ENCODE results near the gene SLC38A10. TPM values are rescaled to one million over a fixed set of nuclear protein-coding genes. Genes with fewer than 3 reads are reported as not detected.

SLC38A10 gene
- total RNA-seq, 2 experiments from 2014 or later, result 47.6 to 52.9 TPM

DNA sequence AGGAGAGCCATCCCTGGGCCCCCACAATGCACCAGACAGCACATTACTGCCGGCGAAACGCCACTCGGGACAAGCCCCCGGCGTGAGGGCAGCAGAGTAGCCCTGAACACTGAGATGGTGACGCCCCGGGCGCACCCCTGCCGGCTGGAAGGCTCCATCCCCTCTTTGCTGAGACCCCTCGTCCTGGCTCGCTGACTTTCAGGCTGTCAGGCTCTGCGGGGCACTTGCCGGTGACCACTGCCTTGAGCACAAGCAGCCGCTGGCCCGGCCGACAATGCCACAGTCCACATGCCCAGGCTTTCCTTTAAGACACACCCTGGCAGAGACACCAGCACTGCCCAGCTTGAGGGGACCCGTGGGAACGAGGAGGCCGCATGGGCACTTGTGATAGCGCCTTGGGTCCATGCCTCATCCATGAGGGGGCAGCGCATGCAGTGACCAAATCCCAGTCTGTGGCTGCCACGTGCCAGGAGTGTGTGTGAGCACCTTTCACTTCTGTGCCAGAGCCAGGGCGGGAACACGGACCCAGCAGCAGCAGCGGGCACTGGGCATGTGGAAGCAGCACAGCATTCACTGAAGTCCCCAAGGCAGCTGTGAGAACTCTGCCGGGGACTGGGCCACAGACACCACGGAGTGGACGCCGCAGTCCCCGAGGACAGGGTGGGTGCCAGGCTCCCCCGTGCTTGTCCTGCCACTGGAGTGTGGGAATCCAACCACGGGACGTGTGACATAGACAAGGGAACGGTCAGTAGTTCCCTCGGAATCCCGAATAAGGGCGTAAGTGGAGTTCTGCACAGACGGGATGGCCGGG, 31.5 kb downstream of the SLC38A10 start:
- no peaks in the 10 kb centered on the region for H3K9me3 Mint-ChIP-seq (ENCODE audit: low read depth)
- ATAC-seq (no peak), DNase-seq (no peak)
- no peaks in the 10 kb centered on the region for H3K27me3 Mint-ChIP-seq
- H3K27ac Mint-ChIP-seq, result no peak overlapping the region
- intact Hi-C loops (cut with DNase I, micrococcal nuclease), result no loop called here
- ChIA-PET CTCF (interaction anchor here (1.0 kb wide), 1 partner anchor 337 kb away, joined by 4 read pairs; no protein-coding TSS in a partner anchor), POLR2A (no interaction called here)
- H3K36me3 Mint-ChIP-seq (ENCODE audit: low read depth), result peaks cover 20% of the 10 kb centered on the region
- no peaks in the 10 kb centered on the region for H3K4me1 Mint-ChIP-seq
- H3K4me3 Mint-ChIP-seq, result no peak overlapping the region

DNA sequence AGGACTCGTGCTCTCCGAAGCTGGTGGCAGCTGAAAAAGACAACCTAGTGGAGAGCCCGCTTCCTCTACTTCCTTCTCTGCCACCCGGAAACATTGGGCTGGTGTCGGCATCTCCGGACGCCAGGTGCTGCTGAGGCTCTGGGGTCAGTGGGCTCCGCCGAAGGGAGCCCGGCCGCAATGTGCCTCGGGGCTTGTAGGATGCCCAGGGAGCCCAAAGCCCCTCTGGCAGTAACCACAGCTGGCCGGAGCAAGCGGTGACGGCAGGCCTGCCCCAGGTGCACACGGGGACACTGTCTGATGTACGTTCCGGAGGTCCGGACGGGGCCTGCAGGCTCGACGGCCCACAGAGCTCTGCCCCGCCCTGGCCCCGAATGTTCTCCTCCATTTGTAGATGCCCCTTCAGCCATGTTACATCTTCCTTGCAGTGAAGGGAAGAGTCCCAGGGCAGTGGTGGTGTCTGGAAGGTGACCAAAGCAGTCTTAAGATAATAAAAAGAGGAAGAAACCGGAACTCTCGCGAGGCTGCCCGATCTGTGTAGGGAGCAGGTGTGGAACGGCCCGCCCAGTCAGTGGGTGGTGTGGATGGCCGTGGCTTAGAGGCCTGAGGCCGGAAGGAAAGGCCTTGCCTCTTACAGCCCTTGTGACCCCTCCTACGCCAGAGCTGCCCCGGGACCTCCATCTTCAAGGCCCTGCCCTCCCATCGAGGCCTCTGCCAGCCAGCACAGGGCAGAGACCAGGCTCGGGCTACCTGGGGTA, 33.3 kb downstream of the SLC38A10 start:
- no peaks in the 10 kb centered on the region for H3K9me3 Mint-ChIP-seq (ENCODE audit: low read depth)
- POLR2A ChIA-PET, result no interaction called here
- intact Hi-C loops (cut with DNase I, micrococcal nuclease), result no loop called here
- DNase-seq (no peak), ATAC-seq (no peak)
- H3K27ac Mint-ChIP-seq, result no peak overlapping the region
- peaks cover 13% of the 10 kb centered on the region for H3K36me3 Mint-ChIP-seq (ENCODE audit: low read depth)
- H3K4me3 Mint-ChIP-seq, result no peak overlapping the region
- CTCF ChIA-PET, result interaction anchor here (0.7 kb wide), 1 partner anchor 210 kb away, joined by 3 read pairs; no protein-coding TSS in a partner anchor
- no peaks in the 10 kb centered on the region for H3K4me1 Mint-ChIP-seq
- H3K27me3 Mint-ChIP-seq, result no peaks in the 10 kb centered on the region

DNA sequence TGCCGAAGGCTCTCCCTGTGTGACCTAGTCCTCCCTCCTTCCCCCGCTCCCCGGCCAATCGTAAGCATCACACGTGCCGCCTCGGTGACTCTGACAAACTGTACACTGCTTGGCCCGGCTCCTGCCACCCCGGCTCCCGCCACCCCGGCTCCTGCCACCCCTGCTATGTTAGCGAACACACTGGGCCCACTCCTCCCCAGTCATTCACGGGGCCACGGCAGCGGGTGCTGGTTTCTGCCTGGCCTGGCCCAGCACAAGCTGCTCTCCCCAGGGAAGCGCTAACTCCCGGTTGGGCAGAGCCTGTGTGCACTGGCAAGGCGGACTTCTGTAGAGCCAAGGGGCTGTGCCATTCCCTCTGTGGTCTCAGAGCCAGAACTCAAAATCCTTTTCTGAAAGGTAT, 34.0 kb downstream of the SLC38A10 start:
- DNase-seq, result no peak
- H3K4me1 Mint-ChIP-seq, result no peaks in the 10 kb centered on the region
- no peak overlapping the region for H3K27ac Mint-ChIP-seq
- no peak overlapping the region for H3K4me3 Mint-ChIP-seq
- ChIA-PET CTCF (interaction anchor here (0.7 kb wide), 1 partner anchor 211 kb away, joined by 3 read pairs; no protein-coding TSS in a partner anchor), POLR2A (no interaction called here)
- H3K27me3 Mint-ChIP-seq, result no peaks in the 10 kb centered on the region
- H3K9me3 Mint-ChIP-seq (ENCODE audit: low read depth), result no peaks in the 10 kb centered on the region
- intact Hi-C loops (cut with DNase I, micrococcal nuclease), result no loop called here
- peaks cover 13% of the 10 kb centered on the region for H3K36me3 Mint-ChIP-seq (ENCODE audit: low read depth)
- ATAC-seq, result no peak

DNA sequence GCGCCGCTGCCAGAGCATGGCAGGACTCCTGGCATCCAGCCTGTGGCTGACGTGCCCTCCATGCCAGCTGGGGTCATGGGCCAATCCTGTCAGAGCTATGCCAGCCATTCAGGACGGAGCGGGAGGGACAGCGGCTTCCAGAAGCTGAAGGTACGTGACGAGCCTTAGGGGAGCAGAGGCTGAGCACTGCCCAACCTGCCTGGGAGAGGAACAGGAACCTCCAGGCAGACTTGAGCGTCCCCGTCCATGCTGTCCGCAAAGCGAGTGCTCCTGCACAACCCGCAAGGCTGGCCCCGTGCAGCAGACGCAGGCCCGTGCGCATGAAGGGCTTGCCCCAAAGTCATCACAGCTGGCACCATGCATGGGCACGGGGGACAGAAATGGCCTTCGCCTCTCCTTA, 34.5 kb downstream of the SLC38A10 start:
- intact Hi-C loops (cut with DNase I, micrococcal nuclease), result no loop called here
- Mint-ChIP-seq H3K27ac (no peak overlapping the region), H3K4me1 (no peaks in the 10 kb centered on the region), H3K9me3 (ENCODE audit: low read depth) (no peaks in the 10 kb centered on the region), H3K36me3 (ENCODE audit: low read depth) (peaks cover 8% of the 10 kb centered on the region), H3K4me3 (no peak overlapping the region), H3K27me3 (no peaks in the 10 kb centered on the region)
- DNase-seq, result no peak
- CTCF ChIA-PET, result no interaction called here
- no peak for ATAC-seq
- POLR2A ChIA-PET, result no interaction called here

DNA sequence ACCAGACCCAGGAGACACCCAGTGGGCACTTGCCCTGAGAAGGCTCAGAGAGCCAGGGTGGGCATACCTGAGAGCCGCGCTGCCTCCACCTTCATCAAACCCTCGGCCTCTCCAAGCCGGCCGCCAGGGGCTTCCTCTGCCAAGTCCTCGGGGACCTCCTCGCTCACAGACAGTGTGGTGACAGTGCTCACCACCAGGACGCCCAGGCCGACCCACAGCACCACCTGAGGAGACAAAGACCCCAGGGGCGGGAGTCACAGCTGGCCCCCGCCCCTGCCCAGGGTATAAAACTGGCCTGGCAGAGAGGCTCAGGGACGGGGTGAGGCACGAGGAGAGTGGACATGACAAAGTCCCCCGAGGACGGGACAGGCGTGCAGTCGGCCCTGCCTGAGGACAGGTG, 34.9 kb downstream of the SLC38A10 start:
- ChIA-PET POLR2A (no interaction called here), CTCF (no interaction called here)
- Mint-ChIP-seq H3K27ac (no peak overlapping the region), H3K36me3 (ENCODE audit: low read depth) (peaks cover 5% of the 10 kb centered on the region), H3K9me3 (ENCODE audit: low read depth) (no peaks in the 10 kb centered on the region), H3K4me3 (no peak overlapping the region), H3K27me3 (no peaks in the 10 kb centered on the region), H3K4me1 (no peaks in the 10 kb centered on the region)
- ATAC-seq, result no peak
- no peak for DNase-seq
- intact Hi-C loops (cut with DNase I, micrococcal nuclease), result no loop called here

DNA sequence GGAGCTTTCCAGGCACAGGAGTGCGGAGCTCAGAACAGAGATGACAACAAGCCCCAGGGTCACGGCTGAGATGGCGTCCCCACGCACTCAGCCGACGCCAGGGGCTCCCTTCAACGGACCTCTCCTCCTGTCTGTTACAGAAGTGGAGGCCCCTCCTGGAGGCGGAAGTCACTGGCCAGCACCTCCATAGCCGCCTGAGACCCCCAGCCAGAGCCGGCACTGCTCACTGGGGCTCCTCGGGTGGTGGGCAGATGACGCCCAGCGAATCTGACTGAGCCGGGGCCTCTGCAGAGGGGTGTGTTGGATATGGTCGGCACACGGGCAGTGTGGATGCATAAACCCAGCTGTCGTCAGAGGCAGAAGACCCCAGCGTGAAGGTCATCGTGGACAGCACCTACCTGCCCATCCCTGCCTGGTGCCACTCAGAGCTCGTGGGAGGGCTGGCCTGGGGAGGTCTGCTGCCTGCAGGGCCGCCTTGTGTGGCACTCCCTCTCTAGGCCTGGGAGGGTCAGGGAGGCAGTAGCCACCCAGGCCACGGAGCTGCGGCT, 36.0 kb downstream of the SLC38A10 start:
- no peaks in the 10 kb centered on the region for H3K27me3 Mint-ChIP-seq
- intact Hi-C loops (cut with DNase I, micrococcal nuclease), result no loop called here
- POLR2A ChIA-PET, result no interaction called here
- ATAC-seq (no peak), DNase-seq (no peak)
- no peak overlapping the region for H3K27ac Mint-ChIP-seq
- H3K4me1 Mint-ChIP-seq, result no peaks in the 10 kb centered on the region
- no peaks in the 10 kb centered on the region for H3K9me3 Mint-ChIP-seq (ENCODE audit: low read depth)
- no peak overlapping the region for H3K4me3 Mint-ChIP-seq
- H3K36me3 Mint-ChIP-seq (ENCODE audit: low read depth), result no peaks in the 10 kb centered on the region
- CTCF ChIA-PET, result no interaction called here

DNA sequence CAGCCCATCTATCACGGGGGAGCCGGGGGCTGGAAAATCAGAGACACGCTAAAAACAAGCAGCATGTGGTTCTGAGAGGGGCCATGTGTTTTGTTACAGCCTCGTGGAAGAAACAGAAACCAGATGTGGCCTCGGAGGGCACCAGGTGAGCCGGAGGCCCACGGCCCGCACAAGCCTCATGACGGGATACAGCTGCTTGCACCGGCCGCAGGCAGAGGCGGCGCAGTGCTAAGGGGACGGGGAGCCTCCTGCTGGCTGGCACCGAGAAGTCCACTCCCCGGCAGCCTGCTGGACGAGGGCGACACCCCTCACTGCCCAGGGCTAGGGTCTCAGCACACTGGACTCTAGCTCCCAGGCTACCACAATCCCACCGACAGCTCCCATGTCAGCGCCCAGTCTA, 36.8 kb downstream of the SLC38A10 start:
- Mint-ChIP-seq H3K36me3 (ENCODE audit: low read depth) (peaks cover 2% of the 10 kb centered on the region), H3K4me1 (peaks cover 6% of the 10 kb centered on the region), H3K27ac (no peak overlapping the region), H3K27me3 (no peaks in the 10 kb centered on the region), H3K4me3 (no peak overlapping the region), H3K9me3 (ENCODE audit: low read depth) (no peaks in the 10 kb centered on the region)
- ATAC-seq (no peak), DNase-seq (no peak)
- CTCF ChIA-PET, result no interaction called here
- POLR2A ChIA-PET, result interaction anchor here (0.6 kb wide), 1 partner anchor 196 kb away, joined by 3 read pairs; no protein-coding TSS in a partner anchor
- intact Hi-C loops (cut with DNase I, micrococcal nuclease), result no loop called here

DNA sequence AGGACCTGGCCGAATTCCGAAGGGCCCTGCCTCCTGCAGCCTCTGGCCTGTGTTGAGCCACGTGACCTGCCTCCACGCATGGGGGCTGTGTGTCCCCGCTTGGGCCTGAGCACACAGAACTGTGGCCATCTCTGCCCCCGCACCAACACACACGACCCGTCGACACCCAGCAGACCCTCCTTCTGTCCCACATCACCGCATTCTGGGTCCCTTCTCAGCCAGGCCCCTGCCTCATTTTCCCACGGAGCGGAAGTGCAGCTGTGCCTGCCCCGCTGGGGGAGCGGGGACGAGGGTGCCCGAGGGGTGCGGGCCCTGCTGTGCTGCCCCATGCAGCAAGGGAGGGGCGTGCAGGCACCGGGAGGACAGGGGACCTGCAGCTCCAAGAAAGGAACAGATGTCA, 37.6 kb downstream of the SLC38A10 start:
- intact Hi-C loops (cut with DNase I, micrococcal nuclease), result no loop called here
- POLR2A ChIA-PET, result interaction anchor here (0.6 kb wide), 2 partner anchors 124 to 196 kb away, joined by 3 read pairs; no protein-coding TSS in a partner anchor

DNA sequence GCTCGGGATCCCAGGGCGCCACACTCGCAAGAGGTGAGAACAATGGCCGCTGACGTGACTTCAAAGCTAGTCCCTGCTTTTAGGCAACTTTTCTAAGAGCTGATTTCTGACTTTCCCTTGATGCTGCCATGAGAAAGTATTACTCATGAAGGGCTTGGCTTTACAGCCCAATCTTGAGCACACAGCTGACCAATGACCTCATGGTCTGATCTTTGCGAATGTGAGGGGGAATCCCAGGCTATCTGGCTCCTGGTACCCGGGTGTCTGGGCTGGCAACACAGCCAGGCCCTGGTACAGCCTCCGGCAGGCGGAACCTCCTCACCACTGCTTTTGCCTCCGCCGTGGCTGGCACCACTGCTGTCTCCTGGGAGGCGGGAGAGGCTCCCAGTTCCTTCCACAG, 38.5 kb downstream of the SLC38A10 start:
- Mint-ChIP-seq H3K9me3 (ENCODE audit: low read depth) (no peaks in the 10 kb centered on the region), H3K4me1 (peaks cover 8% of the 10 kb centered on the region), H3K27ac (no peak overlapping the region), H3K36me3 (ENCODE audit: low read depth) (peaks cover 9% of the 10 kb centered on the region), H3K4me3 (no peak overlapping the region), H3K27me3 (no peaks in the 10 kb centered on the region)
- no peak for DNase-seq
- CTCF ChIA-PET, result interaction anchor here (1.6 kb wide), 1 partner anchor 228 kb away, joined by 3 read pairs; no protein-coding TSS in a partner anchor
- no peak for ATAC-seq
- intact Hi-C loops (cut with DNase I, micrococcal nuclease), result no loop called here
- POLR2A ChIA-PET, result no interaction called here

More for the DNA sequence above, 37.6 kb downstream of the SLC38A10 start:
- ATAC-seq (no peak), DNase-seq (no peak)
- Mint-ChIP-seq H3K4me1 (peaks cover 8% of the 10 kb centered on the region), H3K27ac (no peak overlapping the region), H3K27me3 (no peaks in the 10 kb centered on the region), H3K36me3 (ENCODE audit: low read depth) (peaks cover 5% of the 10 kb centered on the region), H3K4me3 (no peak overlapping the region), H3K9me3 (ENCODE audit: low read depth) (no peaks in the 10 kb centered on the region)
- CTCF ChIA-PET, result interaction anchor here (0.8 to 1.6 kb wide), 2 partner anchors 227 to 289 kb away, joined by 3 read pairs; no protein-coding TSS in a partner anchor

DNA sequence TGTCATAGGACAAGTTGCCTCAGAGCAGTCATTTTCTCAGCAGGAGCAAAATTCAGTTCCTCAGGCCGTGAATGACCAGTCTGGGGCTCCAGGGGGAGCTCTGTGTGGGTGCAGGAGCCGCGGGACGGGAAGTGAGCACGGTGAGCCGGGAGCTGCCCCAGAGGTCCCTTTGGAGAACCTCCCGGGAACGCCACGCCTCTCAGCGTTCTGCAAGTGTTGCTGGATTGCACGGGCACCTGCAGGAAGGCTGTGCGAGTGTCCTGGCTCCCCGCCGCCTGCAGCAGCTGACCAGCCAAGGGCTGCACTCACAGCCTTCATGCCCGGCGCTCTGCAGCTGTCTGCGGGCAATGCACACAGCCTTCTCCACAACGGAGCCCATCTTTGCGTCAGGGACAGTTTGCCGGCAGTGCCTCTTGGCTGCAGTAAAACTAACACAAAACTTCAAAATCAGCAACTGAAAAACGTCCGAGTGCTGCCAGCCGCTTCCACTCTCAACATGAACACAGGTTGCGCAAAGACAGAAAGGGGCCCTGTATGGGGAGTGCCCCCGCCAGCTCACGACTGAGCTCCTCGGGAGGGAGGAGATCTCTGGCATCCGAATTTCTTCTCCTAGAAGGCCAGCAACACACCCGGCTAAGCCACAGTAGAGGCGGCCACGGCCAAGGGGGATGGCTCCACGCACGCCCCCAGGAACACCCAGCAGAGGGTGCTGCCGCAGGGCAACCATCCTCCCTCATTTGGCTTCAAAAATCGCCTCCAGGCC, 40.0 kb downstream of the SLC38A10 start:
- Mint-ChIP-seq H3K27me3 (no peaks in the 10 kb centered on the region), H3K4me3 (no peak overlapping the region), H3K27ac (no peak overlapping the region), H3K4me1 (peaks cover 8% of the 10 kb centered on the region), H3K9me3 (ENCODE audit: low read depth) (no peaks in the 10 kb centered on the region), H3K36me3 (ENCODE audit: low read depth) (peaks cover 12% of the 10 kb centered on the region)
- ChIA-PET POLR2A (no interaction called here), CTCF (interaction anchor here (0.6 to 0.7 kb wide), 2 partner anchors 13 to 283 kb away, joined by 3 to 5 read pairs; no protein-coding TSS in a partner anchor)
- ATAC-seq, result no peak
- intact Hi-C loops (cut with DNase I, micrococcal nuclease), result loop anchor here in 1 of 2 experiments (5.0 kb wide), 1 partner anchor 42 kb away; the partner anchor contains the start of gene SLC38A10
- DNase-seq, result no peak
